ENCODE measurements around the gene UCP3.
A peak's percentile ranks its signal among the peaks of the same experiment; 100 is the strongest.

Gene UCP3

GRCh38 chr11:74008373-74009229, at the start of gene UCP3:
TSS of gene UCP3 (minus strand) at chr11:74009085. CDS start at chr11:74007042, 2,043 bp downstream.
- DNase-seq (ENCODE audit: low spot score) = no peak

- no peak for DNase-seq (ENCODE audit: low spot score)
These were observed 48.6 kb upstream of the UCP3 start for GRCh38 chr11:74057249-74058151.

- no peak for DNase-seq (ENCODE audit: low spot score)
These were observed 47.1 kb upstream of the UCP3 start for GRCh38 chr11:74055938-74056337.

DNA sequence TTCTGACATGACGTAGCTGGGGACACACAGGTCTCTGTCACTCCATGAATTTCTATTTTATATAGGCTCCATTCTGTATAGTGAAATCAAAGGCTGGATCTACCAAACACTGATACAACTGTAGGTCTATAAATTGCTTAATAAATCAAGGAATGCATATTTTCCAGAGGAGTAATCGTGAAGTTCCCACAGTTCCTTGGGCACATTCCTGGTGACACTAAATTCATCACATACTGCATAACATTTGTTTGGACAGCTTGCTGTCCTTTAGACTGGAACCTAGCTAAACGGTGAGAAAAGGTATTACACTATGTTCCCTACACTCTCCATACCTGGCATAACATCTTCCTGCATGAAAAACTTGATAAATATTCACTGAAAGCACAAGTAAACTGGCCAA, 41.6 kb upstream of the UCP3 start:
- no peak for DNase-seq (ENCODE audit: low spot score)

- DNase-seq (ENCODE audit: low spot score) = no peak
These were observed 40.1 kb upstream of the UCP3 start for GRCh38 chr11:74048993-74049392.

DNA sequence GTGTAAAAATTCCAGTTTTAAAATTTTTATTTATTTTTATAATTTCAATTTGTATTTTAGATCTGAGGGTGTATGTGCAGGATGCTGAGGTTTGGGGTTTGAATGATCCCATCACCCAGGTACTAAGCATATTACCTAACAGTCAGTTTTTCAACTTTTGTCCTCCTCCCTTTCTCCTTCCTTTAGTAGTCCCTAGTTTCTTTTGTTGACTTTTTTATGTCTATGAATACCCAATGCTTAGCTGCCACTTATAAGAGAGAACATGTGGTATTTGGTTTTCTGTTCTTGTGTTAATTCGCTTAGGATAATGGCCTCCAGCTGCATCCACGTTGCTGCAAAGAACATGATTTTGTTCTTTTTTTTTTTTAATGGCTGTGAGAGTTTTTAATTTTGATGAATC, 35.7 kb upstream of the UCP3 start:
- no peak for DNase-seq (ENCODE audit: low spot score)

GRCh38 chr11:74043450-74043849, 34.6 kb upstream of the UCP3 start:
- no peak for DNase-seq (ENCODE audit: low spot score)

DNA sequence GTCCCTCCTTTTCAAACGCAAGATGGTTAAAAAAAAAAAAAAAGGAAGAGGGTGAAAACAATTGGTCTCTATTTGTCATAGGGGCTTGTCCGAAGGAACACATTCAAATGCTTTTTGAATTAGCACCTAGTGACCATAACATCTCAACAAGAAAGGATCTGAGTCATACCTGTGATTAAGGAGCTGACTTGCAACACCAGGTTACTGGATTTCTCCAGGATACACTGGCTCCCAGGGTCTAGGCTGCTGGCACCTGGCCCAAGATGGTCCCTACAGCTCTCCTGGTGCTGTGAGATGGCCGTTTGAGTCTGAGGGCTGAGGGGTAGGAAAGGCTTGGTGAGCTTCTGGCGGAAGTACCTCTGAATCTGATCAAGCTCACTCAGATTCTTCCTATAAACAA, 28.4 kb upstream of the UCP3 start:
- no peak for DNase-seq (ENCODE audit: low spot score)

- no peak for DNase-seq (ENCODE audit: low spot score)
These were observed 26.4 kb upstream of the UCP3 start for GRCh38 chr11:74035264-74035663.

GRCh38 chr11:74033046-74033445, 24.2 kb upstream of the UCP3 start:
- no peak for DNase-seq (ENCODE audit: low spot score)

GRCh38 chr11:74030723-74031676, 22.1 kb upstream of the UCP3 start:
- no peak for DNase-seq (ENCODE audit: low spot score)

DNA sequence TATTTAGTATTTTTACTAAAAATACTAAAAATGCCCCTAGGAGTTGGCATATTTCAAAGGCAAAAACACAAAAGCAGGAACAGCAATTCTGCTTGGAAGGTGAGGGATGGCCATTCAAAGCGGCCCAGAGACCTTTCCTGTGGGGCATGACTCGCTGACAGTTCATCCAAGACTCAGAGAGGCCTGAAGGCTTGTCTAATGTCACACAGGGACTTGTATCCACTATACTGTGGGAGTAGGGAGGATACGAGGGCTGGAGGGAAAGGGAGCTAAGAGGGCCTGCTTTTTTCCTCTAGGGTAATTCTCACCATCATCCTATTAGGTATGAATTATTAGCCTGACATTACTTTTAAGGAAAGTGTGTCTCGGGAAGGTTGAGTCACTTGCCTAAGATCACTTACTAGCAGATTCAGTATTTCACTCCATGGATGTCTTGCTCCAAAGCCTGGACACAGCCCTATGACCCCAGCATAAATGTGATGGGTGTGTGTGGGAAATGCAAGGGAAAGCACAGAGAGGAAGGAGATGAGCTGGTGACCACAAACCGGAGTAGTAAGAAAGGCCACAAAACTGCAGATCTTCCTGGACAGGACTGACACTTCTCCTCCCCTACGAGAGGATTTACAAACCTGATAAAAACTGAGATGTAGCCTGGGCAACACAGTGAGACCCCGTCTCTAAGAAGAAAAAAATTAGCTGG, 16.7 kb upstream of the UCP3 start:
- no peak for DNase-seq (ENCODE audit: low spot score)

DNA sequence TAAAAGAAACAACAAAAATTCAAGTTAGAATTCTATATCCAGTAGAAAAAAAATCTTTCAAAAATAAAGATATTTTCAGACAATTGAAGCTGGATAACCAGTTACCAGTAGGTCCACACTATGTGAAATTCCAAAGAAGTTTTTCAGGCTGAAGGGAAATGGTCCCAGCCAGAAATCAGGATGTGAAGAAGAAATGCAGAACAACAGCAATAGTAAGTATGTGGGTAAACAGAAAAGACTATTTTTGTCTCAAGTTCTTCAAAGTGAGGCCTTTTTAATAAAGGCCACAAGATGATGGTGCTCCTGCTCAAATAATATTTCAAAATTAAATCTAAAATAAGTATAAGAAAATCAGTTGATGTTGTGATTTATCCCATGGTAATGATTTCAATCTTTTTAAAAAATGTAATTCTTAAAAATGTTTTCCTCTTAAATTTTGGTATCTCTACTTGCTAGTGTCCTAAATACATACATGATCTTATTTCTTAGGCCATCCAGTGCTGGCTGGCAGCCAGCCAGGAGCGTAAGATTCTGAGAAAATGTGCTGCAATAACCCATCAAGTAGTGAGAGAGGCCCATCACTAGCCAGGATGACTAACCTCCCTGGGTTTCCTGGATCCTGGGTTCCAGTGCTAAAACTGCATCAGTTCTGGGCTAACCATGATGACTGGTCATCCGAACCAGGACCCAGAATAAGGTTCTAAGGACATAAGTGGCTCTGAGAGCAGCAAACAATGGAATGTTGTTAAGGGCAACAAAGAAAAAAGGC, 15.6 kb upstream of the UCP3 start:
- DNase-seq (ENCODE audit: low spot score) = no peak

- no peak for DNase-seq (ENCODE audit: low spot score)
These were observed 14.4 kb upstream of the UCP3 start for GRCh38 chr11:74023276-74023675.

- DNase-seq (ENCODE audit: low spot score) = no peak
These were observed 13.7 kb upstream of the UCP3 start for GRCh38 chr11:74022546-74022945.

- no peak for DNase-seq (ENCODE audit: low spot score)
These were observed 13.1 kb upstream of the UCP3 start for GRCh38 chr11:74021998-74022397.

DNA sequence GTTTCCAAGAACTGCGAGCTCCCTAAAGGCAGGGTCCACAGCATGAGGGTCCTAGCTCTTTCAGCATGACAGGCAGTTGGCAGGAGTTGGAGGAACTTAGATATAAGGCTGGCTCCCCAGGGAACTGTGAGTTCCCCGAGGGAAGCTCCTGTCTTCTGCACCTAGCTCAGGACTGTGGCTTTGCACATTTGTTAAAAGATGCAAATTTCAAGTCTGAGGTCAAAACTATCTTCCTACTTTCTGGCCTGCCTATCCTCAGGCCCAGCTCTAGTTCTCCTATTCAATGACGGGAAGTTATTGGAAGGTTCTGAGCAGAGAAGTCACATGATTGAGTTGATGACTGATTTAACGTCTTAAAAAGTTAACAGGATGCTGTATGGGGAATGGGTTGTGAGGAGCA, 11.7 kb upstream of the UCP3 start:
- DNase-seq (ENCODE audit: low spot score) = no peak

DNA sequence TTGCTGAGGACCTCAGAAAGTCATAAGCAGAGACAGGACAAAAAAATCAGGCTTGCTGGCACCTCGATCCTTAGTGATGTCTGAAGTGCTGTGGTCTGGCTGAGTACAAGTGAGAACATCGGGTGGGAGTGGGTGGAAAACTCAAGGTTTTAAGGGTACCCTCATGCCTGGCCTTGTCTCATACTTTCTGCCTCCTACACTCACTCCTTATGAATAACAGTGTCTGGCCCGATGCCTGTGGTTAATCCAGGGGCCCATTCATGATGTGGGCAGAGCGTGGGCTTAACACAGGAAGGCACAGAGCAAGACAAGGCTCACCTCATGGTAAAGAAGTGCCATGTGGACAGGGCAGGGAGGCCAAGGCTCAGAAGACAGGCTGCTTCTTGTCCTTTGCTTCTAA, 11.0 kb upstream of the UCP3 start:
- no peak for DNase-seq (ENCODE audit: low spot score)

DNA sequence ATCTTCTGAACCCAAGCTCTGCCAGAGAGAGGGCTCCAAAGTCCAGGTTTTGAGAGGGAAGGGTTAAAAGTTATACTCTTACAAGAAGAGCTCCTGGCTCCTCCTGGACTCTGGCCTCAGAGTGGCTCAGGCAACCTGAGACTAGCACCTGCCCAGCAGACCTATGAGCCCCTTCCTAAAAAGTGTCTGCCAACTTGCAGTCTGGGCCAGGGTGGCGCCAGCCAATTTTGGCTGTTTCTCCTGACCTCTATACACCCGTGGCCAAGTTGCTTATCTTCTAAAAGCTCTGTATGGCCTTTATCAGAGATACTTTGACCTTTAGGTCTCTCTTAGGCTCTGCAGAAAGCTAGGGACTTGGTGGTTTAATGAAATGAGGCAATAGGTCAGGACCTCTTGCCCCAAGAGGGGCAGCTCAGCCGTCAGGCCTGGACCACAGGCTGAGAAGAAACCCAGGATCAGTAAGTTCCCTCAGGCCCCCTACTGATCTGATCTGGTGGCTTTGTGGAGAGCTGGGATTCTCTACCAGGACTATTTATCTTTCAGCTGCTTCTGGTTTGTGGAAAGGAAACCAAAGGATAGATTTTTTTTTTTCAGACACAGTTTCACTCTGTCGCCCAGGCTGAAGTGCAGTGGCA, 10.3 kb upstream of the UCP3 start:
- DNase-seq (ENCODE audit: low spot score) = peak; percentile 34

Data from HuH-7 (cell line).